Tibial artery (tissue), 4 donors: Measurements from ENCODE around the gene EIF2AK3.
"Not testable (repeated sequence)": the region's sequence is repeated elsewhere in the genome, so short reads cannot be mapped to it uniquely, and the experiment has no call there.

ENCODE experiments used
- DNase-seq, 2 donors: peaks; one replicate each; pipeline ENCODE4 v3.0.0-alpha.2; 2019
- H3K27ac ChIP-seq, 2 donors: fragments of 200-600 bp; sonication (generic) in 1 of 2; 1 replicate in 1 of 2; 2 replicates in 1 of 2; pipeline ENCODE4 v1.5.1; 2018 to 2019; ENCODE audit warnings: mild to moderate bottlenecking in 1 of 2
- H3K27me3 ChIP-seq, 2 donors: fragments of 200-600 bp; sonication (generic) in 1 of 2; one replicate each; pipeline versions ENCODE4 v1.5.1 to v1.6.0; 2016 to 2019
- H3K36me3 ChIP-seq, 3 donors: fragments of 200-600 bp; sonication (generic) in 2 of 3; one replicate each; pipeline ENCODE4 v1.5.1; 2016 to 2019; ENCODE audit warnings: mild to moderate bottlenecking in 2 of 3
- H3K4me1 ChIP-seq, 4 donors: fragments of 200-600 bp; sonication (generic) in 2 of 4; 1 replicate in 3 of 4; 2 replicates in 1 of 4; pipeline ENCODE4 v1.5.1; 2016 to 2019
- H3K4me3 ChIP-seq, 2 donors: fragments of 200-600 bp; sonication (generic) in 1 of 2; 1 replicate in 1 of 2; 2 replicates in 1 of 2; pipeline ENCODE4 v1.5.1; 2018 to 2019; ENCODE audit warnings: mild to moderate bottlenecking in 2 of 2
- H3K9me3 ChIP-seq, 3 donors: fragments of 200-600 bp; sonication (generic) in 1 of 3; one replicate each; pipeline ENCODE4 v1.5.1; 2016 to 2019
- intact Hi-C: fragments of 100-400 bp; cut with DNase I; formaldehyde crosslinking; loops from one replicate; pipeline ENCODE4 v1.15.0; 2023; ENCODE audit warnings: low total_unique reads
- TF ChIP-seq, protein P1 (sequence below), 2 experiments: fragments of 200-600 bp in 1 of 2; fragments of 450-650 bp in 1 of 2; IDR thresholded peaks; one replicate each; pipeline ENCODE4 v1.5.1; 2017 to 2019; ENCODE audit warnings: antibody characterized with exemption in 2 of 2, mild to moderate bottlenecking in 1 of 2, moderate library complexity in 1 of 2

The EIF2AK3 gene

DNA sequence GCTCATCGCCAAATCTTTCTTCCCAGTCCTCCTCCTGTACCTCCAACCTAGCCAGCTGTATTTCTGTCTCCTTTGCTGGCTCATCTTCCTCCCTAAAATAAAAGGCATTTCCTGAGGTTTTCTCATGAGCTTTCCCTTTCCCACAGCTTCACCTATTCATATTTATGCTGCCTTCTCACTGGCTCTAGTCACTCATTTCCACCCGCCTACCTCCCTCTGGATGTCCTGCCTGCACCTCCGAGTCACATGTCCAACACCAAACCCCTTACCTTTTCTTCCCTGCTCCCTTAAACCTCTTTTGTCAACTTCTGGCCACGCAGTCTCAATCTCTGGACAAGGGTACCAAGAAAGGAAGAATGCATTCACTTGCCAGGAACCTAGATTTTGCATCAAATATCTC is 2.8 kb downstream of the EIF2AK3 start:
- TF ChIP-seq, protein P1, sequence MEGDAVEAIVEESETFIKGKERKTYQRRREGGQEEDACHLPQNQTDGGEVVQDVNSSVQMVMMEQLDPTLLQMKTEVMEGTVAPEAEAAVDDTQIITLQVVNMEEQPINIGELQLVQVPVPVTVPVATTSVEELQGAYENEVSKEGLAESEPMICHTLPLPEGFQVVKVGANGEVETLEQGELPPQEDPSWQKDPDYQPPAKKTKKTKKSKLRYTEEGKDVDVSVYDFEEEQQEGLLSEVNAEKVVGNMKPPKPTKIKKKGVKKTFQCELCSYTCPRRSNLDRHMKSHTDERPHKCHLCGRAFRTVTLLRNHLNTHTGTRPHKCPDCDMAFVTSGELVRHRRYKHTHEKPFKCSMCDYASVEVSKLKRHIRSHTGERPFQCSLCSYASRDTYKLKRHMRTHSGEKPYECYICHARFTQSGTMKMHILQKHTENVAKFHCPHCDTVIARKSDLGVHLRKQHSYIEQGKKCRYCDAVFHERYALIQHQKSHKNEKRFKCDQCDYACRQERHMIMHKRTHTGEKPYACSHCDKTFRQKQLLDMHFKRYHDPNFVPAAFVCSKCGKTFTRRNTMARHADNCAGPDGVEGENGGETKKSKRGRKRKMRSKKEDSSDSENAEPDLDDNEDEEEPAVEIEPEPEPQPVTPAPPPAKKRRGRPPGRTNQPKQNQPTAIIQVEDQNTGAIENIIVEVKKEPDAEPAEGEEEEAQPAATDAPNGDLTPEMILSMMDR (IDR thresholded peaks at IDR 0.05) = no peak
- Histone ChIP-seq H3K27ac (no peak overlapping the region), H3K4me1 (peaks cover 0 to 37% (median 17%) of the 10 kb centered on the region in 4 donors), H3K9me3 (no peaks in the 10 kb centered on the region), H3K36me3 (no peaks in the 10 kb centered on the region), H3K4me3 (no peak overlapping the region), H3K27me3 (no peaks in the 10 kb centered on the region)
- intact Hi-C loops = no loop called here
- no peak for DNase-seq

DNA sequence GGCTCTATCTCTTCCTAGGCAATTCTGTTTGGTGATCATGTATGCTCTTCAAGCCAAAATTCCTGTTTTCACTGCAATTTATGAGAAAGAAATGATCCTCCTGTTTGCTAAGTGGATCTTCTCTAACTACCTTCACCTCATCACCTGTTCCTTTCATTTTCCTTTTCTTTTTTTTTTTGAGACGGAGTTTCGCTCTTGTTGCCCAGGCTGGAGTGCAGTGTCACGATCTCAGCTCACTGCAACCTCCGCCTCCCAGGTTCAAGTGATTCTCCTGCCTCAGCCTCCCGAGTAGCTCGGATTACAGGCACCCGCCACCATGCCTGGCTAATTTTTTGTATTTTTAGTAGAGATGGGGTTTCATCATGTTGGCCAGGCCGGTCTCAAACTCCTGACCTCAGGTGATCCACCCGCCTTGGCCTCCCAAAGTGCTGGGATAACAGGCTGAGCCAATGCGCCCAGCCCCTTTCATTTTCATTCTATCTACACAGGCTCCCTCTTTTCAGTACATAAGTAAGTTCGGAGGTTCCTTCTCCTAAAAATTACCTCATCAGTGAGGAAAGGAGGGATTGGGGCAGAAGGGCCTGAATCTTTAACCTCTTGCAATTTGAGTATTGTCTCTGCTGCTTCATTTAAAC is 3.3 kb downstream of the EIF2AK3 start:
- peaks cover 0 to 37% (median 17%) of the 10 kb centered on the region in 4 donors for H3K4me1 ChIP-seq
- H3K9me3 ChIP-seq, H3K36me3 ChIP-seq, intact Hi-C loops, H3K4me3 ChIP-seq, H3K27ac ChIP-seq, DNase-seq, H3K27me3 ChIP-seq: not testable (repeated sequence)

DNA sequence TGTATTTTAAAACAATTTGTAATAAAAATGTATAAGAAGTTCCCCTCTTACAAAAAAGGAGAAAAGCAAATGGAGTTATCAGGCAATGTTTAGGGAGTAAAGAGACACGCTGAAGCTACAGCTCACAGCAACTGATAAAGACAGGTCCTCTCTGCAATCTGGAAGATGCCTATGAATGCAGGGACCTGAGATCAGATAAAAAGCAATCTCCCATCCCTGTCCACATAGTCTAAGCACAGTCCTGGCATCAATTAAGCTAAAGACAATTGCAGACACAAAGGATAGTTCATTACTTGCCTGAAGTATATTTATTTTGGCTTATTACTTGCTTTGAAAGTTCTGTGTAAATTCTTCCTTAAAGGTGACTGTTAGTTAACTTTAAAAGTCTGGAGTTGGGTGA is 5.0 kb downstream of the EIF2AK3 start:
- intact Hi-C loops = no loop called here
- Histone ChIP-seq H3K27me3 (no peaks in the 10 kb centered on the region), H3K4me3 (no peak overlapping the region), H3K4me1 (peaks cover 0 to 30% (median 15%) of the 10 kb centered on the region in 4 donors), H3K9me3 (no peaks in the 10 kb centered on the region), H3K27ac (no peak overlapping the region), H3K36me3 (no peaks in the 10 kb centered on the region)
- no peak for DNase-seq
- TF ChIP-seq, protein P1 (IDR thresholded peaks at IDR 0.05) = no peak

DNA sequence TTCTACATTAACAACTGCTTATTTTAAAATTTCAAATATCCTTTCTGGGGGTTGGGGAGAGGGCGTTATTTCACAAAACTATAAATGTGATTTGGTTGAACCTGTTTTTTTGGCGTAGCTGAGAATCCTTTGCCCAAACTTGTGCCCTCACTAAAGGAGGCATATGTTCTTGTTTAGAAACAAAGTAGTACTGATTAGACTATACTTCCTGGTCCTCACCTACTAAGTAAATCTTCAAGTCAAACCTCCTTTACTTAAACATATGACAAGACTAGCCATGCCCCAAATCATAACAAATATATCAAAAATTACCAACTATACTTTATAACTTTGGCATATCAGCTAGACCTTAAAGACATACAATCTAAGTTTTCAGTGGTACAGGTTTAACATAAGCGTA is 5.8 kb downstream of the EIF2AK3 start:
- DNase-seq = no peak
- no peak overlapping the region for H3K4me3 ChIP-seq
- peaks cover 0 to 30% (median 15%) of the 10 kb centered on the region in 4 donors for H3K4me1 ChIP-seq
- no peaks in the 10 kb centered on the region for H3K27me3 ChIP-seq
- no peak overlapping the region for H3K27ac ChIP-seq
- no peaks in the 10 kb centered on the region for H3K9me3 ChIP-seq
- TF ChIP-seq, protein P1 (IDR thresholded peaks at IDR 0.05) = no peak
- no peaks in the 10 kb centered on the region for H3K36me3 ChIP-seq
- intact Hi-C loops = no loop called here

DNA sequence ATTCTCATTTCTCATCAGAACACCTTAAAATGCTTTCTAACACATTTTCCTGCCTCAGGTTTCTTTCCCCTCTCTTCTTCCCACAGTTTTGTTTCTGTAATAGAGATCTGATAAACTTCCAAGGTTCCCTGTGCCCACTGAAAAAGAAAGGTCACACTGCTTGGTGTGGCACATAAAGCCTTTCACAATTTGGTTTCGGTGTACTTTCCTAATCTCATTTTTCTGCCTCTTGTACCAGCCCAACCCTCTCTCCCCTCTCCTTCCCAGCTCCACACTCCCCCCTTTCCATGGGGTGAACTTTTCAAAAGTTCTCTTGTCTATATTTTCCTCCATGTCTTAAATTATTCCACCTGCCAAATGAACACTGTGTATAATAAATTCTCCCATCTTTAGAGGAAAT is 7.2 kb downstream of the EIF2AK3 start:
- H3K36me3 ChIP-seq = no peaks in the 10 kb centered on the region
- intact Hi-C loops = no loop called here
- no peaks in the 10 kb centered on the region for H3K27me3 ChIP-seq
- peaks cover 0 to 19% (median 10%) of the 10 kb centered on the region in 4 donors for H3K4me1 ChIP-seq
- TF ChIP-seq, protein P1 (IDR thresholded peaks at IDR 0.05) = no peak
- no peaks in the 10 kb centered on the region for H3K9me3 ChIP-seq
- H3K27ac ChIP-seq = no peak overlapping the region
- H3K4me3 ChIP-seq = no peak overlapping the region
- no peak for DNase-seq

DNA sequence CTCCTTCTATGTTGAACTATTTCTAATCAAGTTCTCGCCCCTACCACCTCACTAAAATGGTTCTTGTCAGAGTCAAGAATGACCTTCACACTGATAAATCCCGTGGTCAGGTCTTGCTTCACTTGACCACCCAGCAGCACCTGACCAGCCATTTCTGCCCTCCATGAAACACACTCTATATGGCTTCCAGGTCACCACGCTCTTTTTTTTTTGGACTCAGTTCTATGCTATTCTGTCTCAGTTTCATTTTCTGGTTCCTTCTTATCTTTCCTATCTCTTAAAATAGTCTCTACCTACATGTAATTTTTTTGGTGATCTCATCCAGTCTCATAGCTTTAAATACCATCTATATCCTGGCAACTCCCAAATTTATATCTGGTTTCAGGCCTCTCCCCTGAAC is 11.4 kb downstream of the EIF2AK3 start:
- peaks cover 0 to 8% (median 0%) of the 10 kb centered on the region in 4 donors for H3K4me1 ChIP-seq
- TF ChIP-seq, protein P1 (IDR thresholded peaks at IDR 0.05) = no peak
- peaks cover 0 to 11% (median 8%) of the 10 kb centered on the region in 3 donors for H3K36me3 ChIP-seq
- no peak overlapping the region for H3K27ac ChIP-seq
- H3K9me3 ChIP-seq = no peaks in the 10 kb centered on the region
- DNase-seq = no peak
- H3K4me3 ChIP-seq = no peak overlapping the region
- H3K27me3 ChIP-seq = no peaks in the 10 kb centered on the region
- intact Hi-C loops = no loop called here
